Stimulated activated memory B cell treated with anti-CD40 and anti-IgM and Interleukin-4, amounts not matched to agents 10 μg/mL and 1 μg/mL and 100 μg/mL, for 72 hours (primary cell): ENCODE data around the gene MAPK12.

Experiments
- ATAC-seq: fragments of 150-1000 bp; cut with Tn5 transposase; 2 replicates; pipeline ENCODE4 v1.10.0; 2021
- H3K27ac Mint-ChIP-seq: one replicate; pipeline ENCODE4 v1.8.0; 2022; ENCODE audit warnings: mild to moderate bottlenecking, mixed read lengths
- H3K27me3 Mint-ChIP-seq: one replicate; pipeline ENCODE4 v1.8.0; 2022; ENCODE audit warnings: mixed read lengths
- H3K36me3 Mint-ChIP-seq: one replicate; pipeline ENCODE4 v1.8.0; 2022; ENCODE audit warnings: mixed read lengths
- H3K4me1 Mint-ChIP-seq: one replicate; pipeline ENCODE4 v1.8.0; 2022; ENCODE audit warnings: mixed read lengths
- H3K4me3 Mint-ChIP-seq: one replicate; pipeline ENCODE4 v1.8.0; 2022; ENCODE audit warnings: mild to moderate bottlenecking, moderate library complexity, mixed read lengths
- H3K9me3 Mint-ChIP-seq: one replicate; pipeline ENCODE4 v1.8.0; 2022; ENCODE audit warnings: mixed read lengths

MAPK12 gene

DNA sequence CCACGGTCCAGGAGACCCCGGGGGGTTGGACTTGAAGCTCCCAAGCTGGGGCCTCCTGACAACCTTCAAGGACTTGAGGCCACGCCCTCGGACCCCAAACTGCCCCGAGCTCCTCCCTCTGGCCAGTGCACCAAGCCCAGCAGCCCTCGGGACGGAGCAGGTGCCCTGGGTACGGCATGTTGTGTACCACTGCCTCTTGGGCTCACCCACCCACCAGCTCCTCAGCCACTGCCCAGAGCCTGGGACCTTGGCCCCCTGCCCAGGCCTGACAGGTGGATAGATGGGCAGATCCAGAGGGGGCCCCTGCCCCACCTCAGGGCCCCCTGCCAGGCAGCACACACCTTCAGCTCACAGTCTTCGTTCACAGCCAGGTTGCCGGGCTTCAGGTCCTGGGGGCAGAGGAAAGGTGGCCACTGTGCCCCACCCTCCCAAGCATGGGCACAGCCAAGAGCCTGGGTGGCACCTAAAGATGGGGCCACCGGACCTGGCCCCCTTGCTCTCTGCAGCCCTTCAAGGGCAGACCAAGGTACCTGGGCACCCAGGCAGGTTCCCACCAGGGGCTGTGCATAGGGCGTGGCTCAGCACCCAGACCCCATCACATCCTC is 5.1 kb downstream of the MAPK12 start:
- Mint-ChIP-seq H3K27ac (no peak overlapping the region), H3K4me1 (peaks cover 11% of the 10 kb centered on the region), H3K27me3 (peaks cover 37% of the 10 kb centered on the region), H3K9me3 (no peaks in the 10 kb centered on the region), H3K4me3 (no peak overlapping the region), H3K36me3 (no peaks in the 10 kb centered on the region)
- no peak for ATAC-seq

DNA sequence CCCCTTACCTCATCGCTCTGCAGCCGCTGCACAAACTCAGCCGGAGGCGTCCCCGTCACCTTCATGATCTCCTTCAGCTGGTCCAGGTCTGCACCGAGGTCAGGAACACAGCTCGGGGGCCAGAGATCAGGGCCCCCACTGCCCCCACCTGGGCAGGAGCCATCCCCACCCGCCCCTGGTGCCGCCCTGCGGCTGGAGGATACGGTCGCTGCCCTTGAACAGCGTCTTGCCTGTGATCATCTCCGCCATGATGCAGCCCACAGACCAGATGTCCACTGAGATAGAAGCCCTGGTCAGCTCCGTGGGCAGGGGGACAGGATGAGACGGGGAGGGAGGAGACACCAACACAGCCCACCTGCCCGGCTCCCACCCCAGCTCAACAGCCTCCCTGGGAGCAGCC is 5.9 kb downstream of the MAPK12 start:
- Mint-ChIP-seq H3K36me3 (no peaks in the 10 kb centered on the region), H3K4me1 (peaks cover 11% of the 10 kb centered on the region), H3K27me3 (peaks cover 37% of the 10 kb centered on the region), H3K27ac (no peak overlapping the region), H3K4me3 (no peak overlapping the region), H3K9me3 (no peaks in the 10 kb centered on the region)
- ATAC-seq, result no peak

DNA sequence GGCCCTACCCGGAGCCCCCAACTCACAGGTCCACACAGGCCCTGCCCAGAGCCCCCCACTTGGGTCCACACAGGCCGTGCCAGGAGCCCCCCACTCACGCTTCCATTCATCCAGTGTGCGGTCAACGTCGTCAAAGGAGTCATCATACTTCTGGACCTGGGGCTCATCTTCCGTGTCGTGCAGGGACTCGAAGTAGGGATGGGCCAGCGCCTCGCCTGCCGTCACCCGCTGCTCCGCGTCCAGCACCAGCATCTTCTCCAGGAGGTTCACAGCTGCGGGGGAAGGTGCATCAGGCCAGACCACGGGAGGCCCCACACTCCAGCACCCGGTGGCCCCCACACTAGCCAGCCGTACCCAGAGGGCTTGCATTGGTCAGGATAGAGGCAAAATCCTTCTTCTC is 6.4 kb downstream of the MAPK12 start:
- ATAC-seq, result no peak
- H3K9me3 Mint-ChIP-seq, result no peaks in the 10 kb centered on the region
- H3K27me3 Mint-ChIP-seq, result peaks cover 32% of the 10 kb centered on the region
- no peak overlapping the region for H3K4me3 Mint-ChIP-seq
- peaks cover 16% of the 10 kb centered on the region for H3K4me1 Mint-ChIP-seq
- H3K27ac Mint-ChIP-seq, result no peak overlapping the region
- no peaks in the 10 kb centered on the region for H3K36me3 Mint-ChIP-seq

DNA sequence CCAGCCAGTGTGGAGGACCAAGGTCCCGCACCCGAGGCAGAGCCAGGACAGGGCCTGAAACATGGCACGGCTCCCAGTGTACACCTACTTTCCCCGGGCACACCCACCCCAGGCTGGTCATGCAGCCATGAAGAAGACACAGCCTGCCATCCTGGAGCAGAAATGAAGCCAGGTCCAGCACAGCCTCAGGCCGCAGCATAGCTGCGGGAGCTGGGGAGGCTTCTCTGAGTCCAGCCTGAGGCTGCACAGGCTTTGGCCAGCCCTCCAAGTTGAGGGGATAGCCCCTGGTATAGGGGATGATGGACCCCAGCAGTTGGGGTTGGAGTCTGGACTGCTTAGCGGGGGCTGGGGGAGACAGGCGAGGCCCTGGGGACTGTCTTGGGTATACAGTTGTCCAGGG is 7.5 kb downstream of the MAPK12 start:
- H3K36me3 Mint-ChIP-seq, result no peaks in the 10 kb centered on the region
- no peak for ATAC-seq
- H3K9me3 Mint-ChIP-seq, result no peaks in the 10 kb centered on the region
- H3K4me1 Mint-ChIP-seq, result peaks cover 22% of the 10 kb centered on the region
- H3K27me3 Mint-ChIP-seq, result peaks cover 20% of the 10 kb centered on the region
- H3K4me3 Mint-ChIP-seq, result no peak overlapping the region
- no peak overlapping the region for H3K27ac Mint-ChIP-seq

DNA sequence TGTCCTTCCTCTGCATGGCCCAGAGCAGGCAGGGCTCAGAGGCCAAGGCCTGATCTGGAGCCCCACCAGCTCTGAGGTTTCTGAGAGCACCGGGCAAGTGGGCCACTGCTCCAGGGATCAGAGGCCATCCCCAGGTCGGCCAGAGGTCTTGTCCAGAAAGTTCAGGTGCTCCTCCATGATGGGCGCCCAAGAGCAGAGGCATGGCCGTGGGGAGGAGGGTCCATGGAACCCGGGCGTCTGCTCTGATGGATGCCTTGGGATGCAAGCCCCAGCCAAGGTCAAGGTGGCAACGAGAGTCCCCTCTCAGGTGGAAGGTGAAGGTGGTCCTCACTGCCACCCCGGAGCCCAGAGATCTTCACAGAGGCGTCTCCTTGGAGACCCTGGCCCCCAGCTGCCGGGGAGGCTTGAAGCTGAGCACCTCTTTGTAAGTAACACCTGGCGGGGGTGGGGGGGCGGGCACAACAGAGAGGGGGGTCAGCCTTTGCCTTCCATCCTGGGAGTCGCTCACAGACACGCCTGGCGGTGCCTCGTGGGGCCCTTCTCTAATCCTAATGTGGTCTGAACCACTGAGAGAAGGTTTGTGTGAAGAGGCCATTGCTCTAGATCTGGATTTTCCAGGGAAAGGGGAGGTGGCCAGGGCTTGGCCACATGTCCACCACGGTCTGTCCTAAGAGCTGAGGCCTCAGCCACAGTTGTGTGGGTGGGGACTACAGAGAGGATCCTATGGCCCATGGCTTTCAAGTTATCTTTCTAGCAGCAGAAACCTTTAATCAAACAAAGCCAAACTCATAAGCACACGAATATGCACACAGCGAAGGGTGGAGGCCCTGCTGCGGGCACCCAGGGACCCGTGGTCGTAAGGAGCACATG is 8.2 kb downstream of the MAPK12 start:
- Mint-ChIP-seq H3K36me3 (no peaks in the 10 kb centered on the region), H3K27me3 (peaks cover 13% of the 10 kb centered on the region), H3K27ac (no peak overlapping the region), H3K4me1 (peaks cover 22% of the 10 kb centered on the region), H3K9me3 (no peaks in the 10 kb centered on the region), H3K4me3 (no peak overlapping the region)
- no peak for ATAC-seq

DNA sequence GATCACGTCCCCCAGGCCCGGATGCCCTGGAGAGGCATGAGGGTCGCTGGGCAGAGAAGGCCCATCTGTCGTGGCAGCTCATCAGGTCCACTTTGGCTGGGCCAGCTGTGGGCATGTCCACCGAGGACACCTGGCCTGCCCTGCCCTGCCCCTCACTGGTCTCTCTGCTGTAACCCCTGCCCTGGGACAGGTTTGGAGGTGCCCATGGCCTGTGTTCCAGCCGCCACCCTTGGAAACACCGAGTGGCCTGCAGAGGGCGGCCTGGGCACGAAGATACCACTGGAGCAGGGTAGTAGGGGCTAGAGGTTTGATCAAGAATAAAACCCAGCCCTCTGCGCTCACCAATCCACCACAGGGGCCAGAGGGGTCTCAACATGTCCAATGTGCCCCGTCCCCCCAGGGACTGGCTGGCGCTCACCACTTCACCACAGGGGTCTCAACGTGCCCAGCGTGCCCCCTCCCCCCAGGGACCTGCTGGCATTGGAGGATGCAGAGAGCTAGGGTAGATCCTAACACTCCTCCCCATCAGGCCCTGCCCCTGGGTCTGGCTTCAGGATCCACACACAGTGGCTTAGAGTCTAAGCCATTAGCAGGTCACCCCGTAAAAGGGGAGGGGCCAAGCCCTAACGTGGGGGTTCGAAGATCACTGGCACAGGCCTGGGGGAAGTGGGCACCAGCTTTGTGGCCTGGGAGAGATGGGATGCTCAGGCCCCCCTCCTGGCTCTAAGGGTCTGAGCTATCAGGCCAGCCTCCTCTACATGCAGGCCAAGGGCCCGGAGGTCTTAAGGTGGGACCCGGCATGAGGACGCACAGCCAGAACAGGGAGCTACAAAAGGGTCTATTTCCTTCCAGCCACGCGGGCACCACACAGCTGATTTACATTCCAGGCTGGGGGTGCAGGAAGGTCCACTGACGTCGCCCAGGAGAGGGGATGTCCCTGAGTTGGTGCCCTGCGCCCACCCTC is 9.1 kb downstream of the MAPK12 start:
- Mint-ChIP-seq H3K9me3 (no peaks in the 10 kb centered on the region), H3K27me3 (peaks cover 4% of the 10 kb centered on the region), H3K4me3 (peak overlapping the region; percentile 35), H3K4me1 (peaks cover 29% of the 10 kb centered on the region), H3K27ac (peak overlapping the region; percentile 48), H3K36me3 (peaks cover 6% of the 10 kb centered on the region)
- peak; percentile 72 for ATAC-seq

DNA sequence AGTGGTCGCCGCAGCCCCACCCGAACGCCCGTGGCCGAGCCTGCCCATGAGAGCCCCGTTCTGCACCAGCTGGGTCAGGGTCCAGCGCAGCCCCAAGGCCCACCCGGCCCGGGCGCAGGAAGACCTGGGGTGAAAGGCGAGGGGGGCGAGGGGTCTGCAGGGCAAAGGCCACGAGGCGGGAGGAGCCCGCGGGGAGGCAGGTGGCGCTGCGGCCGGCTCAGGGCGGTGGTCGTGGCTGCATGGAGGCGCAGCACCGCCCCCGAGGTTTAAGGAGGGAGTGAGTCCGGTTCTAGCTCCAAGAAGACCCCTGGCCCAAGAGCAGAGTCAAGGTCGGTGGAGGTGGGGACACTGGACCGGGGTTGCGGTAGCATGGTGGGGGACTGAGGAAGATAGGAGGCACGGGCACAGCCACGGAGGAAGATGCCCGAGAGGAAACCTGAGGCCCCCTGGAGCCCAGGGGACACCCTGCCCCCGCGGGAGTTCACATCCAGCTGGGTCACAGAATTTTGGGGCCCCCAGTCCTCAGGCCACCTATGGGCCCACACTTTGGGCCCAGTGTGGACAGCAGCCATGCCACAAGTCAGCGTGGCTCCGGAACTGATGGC is 9.9 kb downstream of the MAPK12 start:
- ATAC-seq, result no peak
- H3K27ac Mint-ChIP-seq, result peak overlapping the region; percentile 48

DNA sequence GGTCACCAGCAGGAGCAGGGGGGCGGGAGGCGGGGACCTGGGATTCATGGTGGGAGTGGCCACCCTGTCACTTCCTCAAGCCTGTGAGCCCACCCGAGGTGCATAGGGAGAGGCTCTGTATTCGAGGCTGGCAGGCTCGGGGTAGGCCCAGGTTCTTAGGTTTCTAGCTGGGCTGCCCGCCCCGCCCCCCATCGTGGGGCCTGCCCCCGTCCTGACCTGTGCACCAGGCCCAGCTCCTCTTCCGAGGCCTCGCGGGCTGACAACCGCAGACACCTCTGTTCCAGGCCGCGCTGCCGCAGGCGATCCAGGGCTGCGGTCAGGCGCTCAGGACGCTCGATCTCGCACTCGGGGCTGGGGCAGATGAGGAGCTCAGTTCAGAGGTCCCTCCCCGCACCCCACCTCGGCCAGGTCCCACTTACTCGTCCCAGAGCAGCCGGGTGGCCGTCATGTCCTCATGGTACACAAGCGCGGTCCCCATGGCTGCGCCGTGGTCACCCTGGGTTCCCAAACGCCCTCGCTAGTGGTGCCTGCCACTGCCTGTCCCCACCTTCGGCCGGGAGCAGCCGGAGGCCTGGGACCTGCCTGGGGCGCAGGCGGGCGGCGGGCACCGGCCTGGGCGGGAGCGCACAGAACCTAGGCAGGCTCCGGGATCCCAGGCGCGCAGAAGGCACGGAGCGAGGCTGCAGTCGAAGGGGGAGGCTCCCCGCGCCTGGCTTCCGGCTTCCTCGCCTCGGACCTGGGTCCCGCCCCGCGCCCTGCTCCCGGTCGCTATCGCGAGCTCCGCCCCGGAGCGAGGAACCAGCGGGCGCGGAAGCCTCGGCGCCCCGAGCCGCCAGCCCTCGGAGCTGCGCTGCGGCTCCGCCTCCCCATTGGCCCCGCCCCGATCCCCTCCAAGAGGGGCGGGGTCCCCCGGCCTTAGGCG is 10.7 kb downstream of the MAPK12 start, which contains the start of gene HDAC10:
Gene HDAC10 (minus strand): TSS at position 711 of the 922 bp plus-strand sequence. CDS start 233 bp downstream, at position 478.
- Mint-ChIP-seq H3K4me1 (peaks cover 33% of the 10 kb centered on the region), H3K36me3 (peaks cover 9% of the 10 kb centered on the region), H3K27ac (peak within 1 kb of the TSS; percentile 51), H3K27me3 (no peaks in the 10 kb centered on the region), H3K9me3 (no peaks in the 10 kb centered on the region), H3K4me3 (peak within 1 kb of the TSS; percentile 83)
- ATAC-seq, result peak; percentile 86

More for the DNA sequence above, 9.9 kb downstream of the MAPK12 start:
- Mint-ChIP-seq H3K27me3 (no peaks in the 10 kb centered on the region), H3K4me1 (peaks cover 33% of the 10 kb centered on the region), H3K36me3 (peaks cover 9% of the 10 kb centered on the region), H3K4me3 (peak overlapping the region; percentile 83), H3K9me3 (no peaks in the 10 kb centered on the region)

DNA sequence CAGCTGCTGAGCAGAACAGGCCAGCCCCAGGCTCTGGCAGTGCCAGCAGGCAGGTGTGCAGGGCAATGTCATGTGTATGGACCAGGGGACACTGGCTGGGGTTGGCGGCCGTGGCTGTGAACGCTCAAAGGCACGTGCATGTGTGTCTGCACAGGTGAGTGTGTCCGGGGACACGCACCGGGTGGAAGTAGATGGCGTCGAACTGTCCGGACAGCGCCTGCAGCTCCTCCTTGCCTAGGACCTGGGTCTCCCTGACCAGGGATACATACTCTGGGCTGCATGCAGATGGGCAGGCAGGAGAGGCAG is 11.3 kb downstream of the MAPK12 start:
- Mint-ChIP-seq H3K9me3 (no peaks in the 10 kb centered on the region), H3K27ac (peak overlapping the region; percentile 51), H3K4me3 (peak overlapping the region; percentile 83), H3K4me1 (peaks cover 33% of the 10 kb centered on the region), H3K27me3 (no peaks in the 10 kb centered on the region), H3K36me3 (peaks cover 10% of the 10 kb centered on the region)
- ATAC-seq, result no peak

DNA sequence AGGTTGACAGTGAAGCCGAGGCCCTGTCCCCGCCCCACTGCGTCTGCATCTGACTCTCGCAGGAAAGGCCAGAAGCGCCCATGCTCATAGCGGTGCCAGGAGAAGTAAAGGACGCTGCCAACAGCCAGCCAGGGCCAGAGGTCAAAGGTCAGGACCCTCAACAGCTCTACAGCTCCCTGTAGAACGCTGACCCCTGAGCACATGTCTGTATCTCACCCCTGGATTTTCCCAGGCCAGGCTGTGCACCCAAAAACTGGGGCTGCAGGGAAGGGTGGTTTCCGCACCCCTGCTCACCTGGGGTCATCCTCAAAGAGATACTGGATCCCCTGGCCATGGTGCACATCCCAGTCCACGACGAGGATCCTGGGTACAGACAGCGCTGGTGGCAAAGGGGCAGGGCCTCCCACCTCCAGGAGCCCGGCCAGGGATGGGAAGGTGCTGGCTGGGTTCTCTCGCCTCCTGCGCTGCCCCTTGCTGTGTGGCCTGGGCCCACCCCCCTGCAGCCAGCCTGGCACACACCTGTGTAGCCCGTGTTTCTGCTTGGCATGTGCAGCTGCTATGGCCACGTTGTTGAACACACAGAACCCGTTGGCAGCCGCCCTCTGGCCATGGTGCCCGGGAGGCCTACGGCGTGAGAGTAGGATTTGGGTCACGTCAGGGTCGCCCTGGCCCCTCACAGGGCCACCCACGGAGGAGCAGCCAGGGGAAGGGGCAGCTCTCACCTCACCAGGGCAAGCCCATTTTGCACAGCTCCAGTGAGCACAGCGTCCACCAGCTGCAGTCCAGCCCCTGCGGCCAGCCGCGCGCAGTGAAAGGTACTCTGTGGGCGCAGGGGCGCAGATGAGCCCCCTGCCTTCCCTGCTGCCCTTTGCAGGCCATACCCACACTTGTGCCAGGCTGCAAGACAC is 11.9 kb downstream of the MAPK12 start:
- peak overlapping the region; percentile 51 for H3K27ac Mint-ChIP-seq
- H3K9me3 Mint-ChIP-seq, result no peaks in the 10 kb centered on the region
- ATAC-seq, result no peak
- no peaks in the 10 kb centered on the region for H3K27me3 Mint-ChIP-seq
- H3K4me1 Mint-ChIP-seq, result peaks cover 38% of the 10 kb centered on the region
- peaks cover 15% of the 10 kb centered on the region for H3K36me3 Mint-ChIP-seq
- H3K4me3 Mint-ChIP-seq, result peak overlapping the region; percentile 83

DNA sequence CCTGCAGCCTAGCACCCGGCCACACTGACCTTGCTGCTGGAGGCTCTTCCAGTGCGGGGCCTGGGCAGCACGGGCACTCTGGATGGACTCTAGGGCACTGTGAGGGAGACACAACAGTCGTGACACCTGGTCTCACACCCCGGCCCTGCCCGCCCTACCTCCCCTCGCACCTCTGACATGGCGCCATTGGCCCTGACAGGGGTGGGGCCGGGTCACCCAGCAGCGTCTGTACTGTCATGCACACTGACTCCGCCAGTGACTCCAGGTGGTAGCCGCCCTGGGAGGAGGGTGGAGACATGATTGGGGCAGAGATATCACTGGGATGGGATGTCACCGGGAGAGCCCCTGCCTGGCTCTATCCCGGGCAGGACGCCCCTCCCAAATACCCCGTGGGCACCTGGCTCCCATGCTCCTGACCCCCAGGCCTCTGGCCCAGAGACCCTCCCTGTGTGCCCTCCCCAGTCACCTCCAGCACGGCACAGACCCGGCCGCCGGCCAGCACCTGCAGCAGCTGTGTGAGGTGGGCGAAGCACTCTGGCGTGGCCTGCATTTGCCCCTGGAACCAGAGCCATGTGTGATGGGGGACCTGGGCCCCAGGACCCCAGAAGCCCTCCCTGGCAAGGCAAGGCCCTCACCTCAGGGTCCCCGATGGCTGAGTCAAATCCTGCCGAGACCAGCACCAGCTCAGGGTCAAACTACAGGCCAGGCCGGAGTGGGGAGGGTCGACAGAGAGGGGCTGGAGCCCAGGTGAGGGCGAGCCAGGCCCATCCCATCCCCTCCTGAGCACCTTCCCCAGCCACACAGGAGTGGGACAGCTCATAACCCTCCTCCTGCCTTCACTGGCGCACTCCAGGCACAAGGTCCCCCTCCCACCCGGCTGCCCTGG is 13.0 kb downstream of the MAPK12 start:
- no peaks in the 10 kb centered on the region for H3K9me3 Mint-ChIP-seq
- no peaks in the 10 kb centered on the region for H3K27me3 Mint-ChIP-seq
- no peak for ATAC-seq
- H3K4me3 Mint-ChIP-seq, result no peak overlapping the region
- H3K27ac Mint-ChIP-seq, result peak overlapping the region; percentile 68
- peaks cover 46% of the 10 kb centered on the region for H3K4me1 Mint-ChIP-seq
- peaks cover 15% of the 10 kb centered on the region for H3K36me3 Mint-ChIP-seq

DNA sequence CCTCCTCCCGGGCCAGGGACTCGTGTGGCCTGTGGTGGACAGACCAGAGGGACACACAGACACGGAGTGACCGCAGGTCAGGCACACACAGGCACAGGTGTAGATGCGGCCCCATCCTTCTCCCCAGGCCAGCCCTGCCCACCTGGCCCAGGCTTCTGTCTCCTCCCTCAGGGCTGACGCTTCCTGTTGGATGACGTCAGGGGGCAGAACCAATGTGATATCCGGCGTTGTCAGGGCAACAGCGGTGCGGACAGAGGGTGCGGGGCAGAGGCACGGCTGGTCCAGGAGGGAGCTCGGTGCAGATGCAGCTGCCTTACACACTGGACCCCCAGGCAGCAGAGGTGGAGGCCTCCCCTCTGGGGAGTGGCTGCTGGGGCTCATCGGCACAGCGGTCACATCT is 13.7 kb downstream of the MAPK12 start:
- Mint-ChIP-seq H3K27ac (peak overlapping the region; percentile 68), H3K4me3 (peak overlapping the region; percentile 25), H3K4me1 (peaks cover 53% of the 10 kb centered on the region), H3K27me3 (no peaks in the 10 kb centered on the region), H3K9me3 (no peaks in the 10 kb centered on the region), H3K36me3 (peaks cover 15% of the 10 kb centered on the region)
- no peak for ATAC-seq
